Head of caudate nucleus (tissue), 42 donors: Measurements from ENCODE around the gene CDC14B.
"Not testable (repeated sequence)": the region's sequence is repeated elsewhere in the genome, so short reads cannot be mapped to it uniquely, and the experiment has no call there.

Experiments
- DNase-seq, 42 donors: peaks; one replicate each; pipeline versions ENCODE4 v3.0.0 to v3.0.0-alpha.2; 2020 to 2021; ENCODE audit warnings: mixed read lengths in 7 of 42
- intact Hi-C: fragments of 100-400 bp; cut with DNase I; formaldehyde crosslinking; loops from one replicate; pipeline ENCODE4 v1.15.0; 2022

Gene CDC14B

DNA sequence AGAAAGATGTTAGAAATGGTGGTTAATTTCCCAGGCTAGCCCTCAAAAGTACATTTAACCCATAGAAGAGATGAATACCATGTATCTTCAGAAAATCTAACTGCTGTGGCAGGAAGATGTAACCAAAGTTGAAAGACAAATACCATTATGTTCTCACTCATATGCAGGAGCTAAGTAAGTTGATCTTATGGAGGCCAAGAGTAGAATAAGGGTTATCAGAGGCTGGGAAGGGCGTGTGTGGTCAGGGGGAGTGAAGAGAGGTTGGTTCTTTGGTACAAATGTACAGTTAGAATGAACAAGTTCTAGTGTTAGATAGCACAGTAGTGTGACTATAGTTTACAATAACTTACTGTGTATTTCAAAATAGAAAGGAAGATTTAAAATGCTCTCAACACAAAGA, 61.7 kb downstream of the CDC14B start:
- DNase-seq: no peak
- intact Hi-C loops: no loop called here

DNA sequence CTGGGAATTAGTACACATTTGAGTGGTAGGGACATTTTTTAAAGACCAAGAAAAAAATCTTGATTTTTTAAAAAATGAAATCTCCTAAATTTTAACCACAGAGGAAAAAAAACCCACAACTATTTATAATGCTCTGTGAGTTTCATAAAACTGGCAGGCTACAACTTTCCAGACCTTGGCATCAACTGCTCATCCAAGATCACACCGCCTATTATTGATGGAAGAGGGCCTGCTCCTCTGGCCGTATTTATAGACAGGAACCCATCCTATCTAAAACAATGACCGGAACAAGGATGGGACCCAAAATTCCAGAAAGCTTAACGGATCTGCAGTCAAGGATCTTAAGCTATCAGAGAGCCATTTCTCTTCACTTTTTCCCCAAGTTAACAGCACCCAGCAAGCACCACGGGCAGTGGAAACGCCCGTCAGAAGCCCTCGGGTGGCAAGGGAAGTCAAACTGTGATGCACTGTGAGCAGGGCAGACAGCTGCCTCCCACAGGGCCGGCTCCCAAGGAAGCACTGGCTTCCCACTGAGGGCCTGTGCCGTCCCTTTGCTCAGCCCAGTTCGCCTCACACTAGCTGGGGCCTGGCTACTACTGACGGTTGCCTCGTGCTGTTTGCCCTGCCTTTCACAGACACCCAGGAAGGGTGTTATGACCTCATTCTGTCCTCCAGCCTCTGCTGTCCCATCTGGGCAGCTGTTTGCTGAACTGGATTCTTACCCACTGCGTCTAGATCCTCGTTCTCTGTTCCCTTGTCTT, 62.8 kb downstream of the CDC14B start:
- peak; percentile 28 to 85 (median 60) for DNase-seq
- intact Hi-C loops: no loop called here

DNA sequence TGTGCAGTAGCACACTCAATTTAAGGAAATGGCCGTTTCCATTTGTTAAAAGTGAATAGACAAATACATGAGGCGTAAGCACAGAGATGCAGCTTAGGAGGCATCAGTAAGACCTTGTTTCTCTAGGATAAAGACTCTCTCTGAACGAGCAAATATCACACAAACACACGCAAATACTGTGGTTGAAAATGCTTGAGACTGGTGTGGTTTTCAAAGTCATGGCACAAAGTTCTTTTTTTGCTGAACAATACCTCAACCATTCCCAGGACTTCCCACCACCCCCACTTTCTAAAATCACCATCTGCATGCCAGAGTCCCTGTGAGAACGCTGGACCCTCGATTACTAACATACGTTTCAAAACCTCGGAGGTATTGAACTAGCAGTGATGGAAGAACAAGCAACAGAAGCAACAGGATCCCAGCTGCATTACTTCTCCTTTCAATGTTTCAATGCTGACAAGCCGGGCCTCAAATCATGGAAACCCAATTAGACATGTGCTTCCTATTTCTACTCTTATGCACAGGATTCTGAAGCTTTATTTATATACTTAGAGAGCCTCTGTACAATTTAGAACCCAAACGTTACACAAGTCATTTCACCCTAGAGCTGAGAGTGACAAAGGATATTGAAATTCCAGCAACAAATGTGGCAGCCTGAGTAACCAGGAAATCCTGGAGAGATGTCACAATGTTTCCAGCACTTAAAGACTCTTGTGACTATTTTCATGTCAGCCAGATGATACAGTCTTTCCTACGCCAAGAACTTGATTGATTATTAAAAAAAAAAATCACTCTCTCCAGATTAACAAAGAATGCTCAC, 63.9 kb downstream of the CDC14B start:
- intact Hi-C loops: no loop called here
- peak in 1 of 42 donors; percentile 12 for DNase-seq

DNA sequence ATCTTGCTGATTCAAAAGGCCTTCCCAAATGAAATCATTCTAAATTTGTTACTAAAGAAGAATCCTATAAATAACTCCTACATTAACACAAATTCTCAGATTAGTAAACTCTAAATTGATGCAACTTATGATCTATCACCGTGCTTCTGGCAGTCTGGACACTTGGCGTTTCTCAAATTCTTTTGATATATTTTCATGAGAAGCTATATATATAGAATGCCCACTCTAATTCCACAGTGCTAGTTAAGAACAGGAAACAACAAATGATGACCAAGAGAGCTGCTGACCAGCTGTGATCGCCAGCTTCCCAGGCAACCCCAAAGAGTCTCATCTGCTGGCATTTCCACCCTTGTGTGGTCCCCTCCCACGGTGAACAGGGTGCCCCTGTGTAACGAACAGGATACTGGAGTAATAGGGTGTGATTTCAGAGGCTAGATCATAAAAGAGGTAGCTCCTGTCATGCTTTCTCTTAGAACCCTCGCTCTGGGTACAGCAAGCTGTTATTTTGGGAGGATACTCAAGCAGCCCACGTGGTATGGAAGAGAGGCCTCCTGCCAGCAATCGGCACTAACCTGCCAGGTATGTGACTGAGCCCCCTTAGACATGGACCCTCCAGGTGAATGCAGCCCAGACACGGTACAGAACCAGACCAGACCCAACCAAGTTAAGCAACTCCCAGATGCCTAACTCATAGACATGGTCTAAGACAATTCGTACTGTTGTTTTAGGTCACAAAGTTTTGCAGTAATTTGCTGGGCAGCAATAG, 64.7 kb downstream of the CDC14B start:
- no peak for DNase-seq
- intact Hi-C loops: no loop called here

DNA sequence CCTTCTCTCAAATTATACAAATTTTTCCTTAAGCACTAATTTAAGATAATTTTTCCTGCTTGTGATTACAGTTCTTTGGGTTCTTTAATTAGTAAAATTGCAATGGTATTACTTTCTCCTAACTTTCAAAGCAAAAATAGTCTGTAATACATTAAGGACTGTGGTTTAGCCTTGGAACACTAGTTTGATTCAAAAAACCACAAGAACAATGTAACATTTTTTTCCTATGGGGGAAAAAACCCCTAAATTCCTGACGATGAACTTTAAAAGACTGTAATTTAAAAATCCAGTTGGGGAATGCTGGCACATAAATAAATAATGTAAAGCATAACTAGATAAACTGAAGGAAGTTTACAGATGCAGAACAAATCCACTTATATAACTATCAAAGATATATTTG, 65.3 kb downstream of the CDC14B start:
- intact Hi-C loops: no loop called here
- DNase-seq: no peak

DNA sequence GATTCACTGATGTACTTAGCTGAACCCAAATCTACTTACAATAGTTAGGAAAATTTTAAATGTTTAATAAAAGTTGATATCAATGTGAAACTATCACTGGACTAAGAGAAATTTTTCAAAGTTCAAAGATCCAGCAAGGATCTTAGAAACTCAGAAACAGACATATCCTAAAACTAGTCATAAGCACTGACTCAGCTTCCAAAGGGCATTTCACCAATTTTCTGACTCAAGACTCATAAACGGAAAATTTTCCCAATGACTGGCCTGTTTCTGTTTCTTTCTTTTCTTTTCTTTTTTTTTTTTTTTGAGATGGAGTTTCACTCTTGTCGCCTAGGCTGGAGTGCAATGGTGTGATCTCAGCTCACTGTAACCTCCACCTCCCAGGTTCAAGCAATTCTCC, 66.6 kb downstream of the CDC14B start:
- intact Hi-C loops: no loop called here
- no peak for DNase-seq

DNA sequence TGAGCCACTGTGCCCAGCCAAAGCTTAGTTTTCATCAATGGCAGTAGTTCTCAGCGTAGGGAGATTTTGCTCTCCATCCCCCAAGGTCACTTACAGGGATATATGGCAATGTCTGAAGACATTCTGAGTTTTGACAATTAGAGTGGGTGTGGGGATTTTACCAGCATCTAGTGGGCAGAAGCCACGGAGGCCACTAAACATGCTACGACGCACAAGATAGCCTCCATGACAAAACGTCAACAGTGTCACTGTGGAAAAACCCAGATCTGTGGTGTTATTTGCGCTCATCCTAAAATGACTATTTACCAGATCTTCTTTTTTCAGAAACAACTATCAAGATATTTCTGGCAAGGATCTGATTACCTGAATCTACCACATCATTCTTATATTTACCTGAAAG, 68.2 kb downstream of the CDC14B start:
- intact Hi-C loops: no loop called here
- DNase-seq: no peak

DNA sequence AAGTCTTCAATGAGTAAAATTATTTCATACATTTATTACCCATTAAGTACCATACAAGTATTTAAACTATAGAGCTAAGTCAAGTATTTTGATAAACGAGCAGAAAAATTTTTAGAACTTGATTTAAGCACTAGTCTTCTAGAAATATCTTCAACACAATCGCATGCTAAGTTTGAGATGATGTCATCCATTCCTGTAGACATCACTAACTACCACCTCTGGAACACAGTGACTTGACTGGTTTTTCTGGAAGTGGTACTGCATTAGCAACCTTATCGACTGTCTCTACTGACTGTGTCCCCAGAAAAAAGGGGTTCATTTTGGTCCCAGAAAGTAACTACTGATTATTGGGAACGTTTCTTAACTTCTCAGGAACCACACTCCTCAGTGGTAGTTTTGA, 69.0 kb downstream of the CDC14B start:
- intact Hi-C loops: no loop called here

DNA sequence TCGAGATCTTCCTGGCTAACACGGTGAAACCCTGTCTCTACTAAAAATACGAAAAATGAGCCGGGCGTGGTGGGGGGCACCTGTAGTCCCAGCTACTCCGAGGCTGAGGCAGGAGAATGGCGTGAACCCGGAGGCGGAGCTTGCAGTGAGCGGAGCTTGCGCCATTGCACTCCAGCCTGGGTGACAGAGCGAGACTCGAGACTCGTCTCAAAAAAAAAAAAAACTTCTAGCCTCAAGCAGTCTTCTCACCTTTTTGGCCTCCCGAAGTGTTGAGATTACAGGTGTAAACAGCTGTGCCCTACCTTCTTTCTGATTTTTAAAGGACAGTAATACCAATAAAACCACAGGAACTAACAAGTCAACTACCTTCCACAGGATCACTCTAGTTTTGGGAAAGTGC, 76.5 kb downstream of the CDC14B start:
- intact Hi-C loops, DNase-seq: not testable (repeated sequence)

More for the DNA sequence above, 69.0 kb downstream of the CDC14B start:
- DNase-seq: no peak

DNA sequence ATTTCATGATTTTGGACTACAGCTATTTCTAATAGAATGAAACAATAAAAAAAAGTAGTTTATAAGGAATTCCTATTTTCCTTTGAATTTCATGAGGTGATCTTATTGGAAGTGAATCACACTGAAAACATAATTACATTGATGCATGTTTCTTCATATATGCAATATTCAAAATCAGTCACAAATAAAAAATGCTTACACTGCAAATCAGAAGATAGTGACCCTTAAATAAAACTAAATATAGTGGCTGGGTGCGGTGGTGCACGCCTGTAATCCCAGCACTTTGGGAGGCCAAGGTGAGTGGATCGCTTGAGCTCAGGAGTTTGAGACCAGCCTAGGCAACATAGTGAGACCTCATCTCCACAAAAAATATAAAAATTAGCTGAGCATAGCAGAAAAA, 79.5 kb downstream of the CDC14B start:
- DNase-seq: no peak
- intact Hi-C loops: no loop called here

DNA sequence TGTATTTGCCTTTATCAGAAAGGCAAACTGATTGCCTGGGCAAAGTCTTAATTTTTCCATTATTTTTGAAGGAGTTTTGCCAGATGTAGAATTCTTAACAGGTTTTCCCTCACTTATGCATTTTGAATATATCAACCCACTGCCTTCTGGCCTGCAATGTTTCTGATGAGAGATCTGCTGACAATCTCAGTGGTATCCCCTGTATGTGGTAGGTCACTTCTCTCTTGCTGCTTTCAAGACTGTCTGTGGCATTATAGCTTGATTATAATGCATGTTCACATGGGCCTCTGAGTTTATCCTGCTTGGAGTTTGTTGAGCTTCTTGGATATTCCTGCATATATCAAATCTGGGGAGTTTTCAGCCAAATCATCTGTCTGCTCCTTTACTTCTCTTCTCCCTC, 87.5 kb downstream of the CDC14B start:
- intact Hi-C loops: no loop called here
- DNase-seq: no peak

DNA sequence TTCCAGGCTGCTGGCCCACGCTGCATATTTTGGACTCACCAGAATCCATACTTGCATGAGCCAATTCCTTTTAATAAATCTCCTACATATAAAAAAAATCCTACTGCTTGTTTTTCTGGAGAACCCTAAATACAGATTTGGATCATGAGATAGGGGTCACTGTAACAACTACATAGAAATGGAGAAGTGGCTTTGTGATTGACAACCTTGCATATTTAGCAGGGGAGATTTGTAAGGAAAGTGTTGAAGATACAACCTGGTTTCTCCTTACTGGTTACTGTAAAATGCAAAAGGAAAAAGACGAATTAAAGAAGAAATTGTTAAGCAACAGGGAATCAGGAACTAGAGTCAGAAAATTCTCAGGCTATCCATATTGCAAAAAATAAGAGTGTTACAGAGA, 94.9 kb downstream of the CDC14B start:
- intact Hi-C loops: no loop called here

DNA sequence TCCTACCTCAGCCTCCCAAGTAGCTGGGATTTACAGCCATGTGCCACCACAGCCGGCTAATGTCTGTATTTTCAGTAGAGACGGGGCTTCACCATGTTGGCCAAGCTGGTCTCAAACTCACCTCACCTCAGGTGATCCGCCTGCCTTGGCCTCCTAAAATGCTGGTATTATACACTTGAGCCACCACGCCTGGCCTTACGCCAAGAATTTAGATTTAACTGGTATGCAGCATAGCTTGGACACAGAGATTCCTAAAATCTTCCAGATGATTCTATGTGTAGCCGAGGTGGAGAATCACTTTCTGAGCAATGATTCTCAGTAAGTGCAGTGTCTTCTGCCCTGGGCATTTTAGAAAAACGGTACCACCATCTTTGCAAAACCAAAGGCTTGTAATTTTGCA, 95.6 kb downstream of the CDC14B start:
- no peak for DNase-seq
- intact Hi-C loops: no loop called here

More for the DNA sequence above, 94.9 kb downstream of the CDC14B start:
- DNase-seq: peak in 1 of 42 donors; percentile 25

DNA sequence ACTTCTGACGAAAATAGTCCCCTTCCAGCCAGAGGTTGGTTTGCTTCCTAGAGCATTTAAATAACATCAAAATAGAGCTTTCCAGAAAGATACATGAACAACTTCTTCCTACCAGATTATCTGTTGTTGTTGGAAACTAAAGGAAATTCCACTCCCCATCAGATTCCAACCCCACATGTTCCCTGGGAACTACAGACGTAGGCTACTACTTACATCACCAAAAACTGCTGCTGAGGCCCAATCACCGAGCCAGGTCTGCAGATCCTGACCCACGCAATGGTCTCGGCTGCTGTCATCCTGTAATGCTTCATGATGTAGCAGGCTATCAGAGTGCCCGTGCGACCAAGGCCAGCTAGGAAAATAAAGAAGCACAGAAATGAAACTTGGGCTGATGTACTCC, 96.3 kb downstream of the CDC14B start:
- intact Hi-C loops: no loop called here
- DNase-seq: no peak

DNA sequence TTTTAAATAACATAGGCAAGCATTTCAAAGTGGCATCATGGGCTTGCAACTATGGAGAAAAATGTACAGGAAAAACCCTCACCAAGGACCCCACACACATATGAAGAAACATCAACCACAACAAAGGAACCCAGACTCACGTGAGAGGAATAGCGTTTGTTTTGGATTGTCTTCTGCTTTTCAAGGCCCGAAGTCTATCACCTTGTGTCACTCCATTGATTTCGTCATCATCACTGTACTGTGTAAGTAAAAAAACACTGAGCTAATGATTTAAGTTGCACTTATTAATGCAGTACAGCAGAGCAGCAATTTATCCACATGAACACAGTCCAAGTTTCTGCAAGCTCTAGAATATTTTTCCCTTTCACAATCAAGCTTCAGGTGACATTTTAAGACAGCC, 97.3 kb downstream of the CDC14B start:
- intact Hi-C loops: no loop called here

DNA sequence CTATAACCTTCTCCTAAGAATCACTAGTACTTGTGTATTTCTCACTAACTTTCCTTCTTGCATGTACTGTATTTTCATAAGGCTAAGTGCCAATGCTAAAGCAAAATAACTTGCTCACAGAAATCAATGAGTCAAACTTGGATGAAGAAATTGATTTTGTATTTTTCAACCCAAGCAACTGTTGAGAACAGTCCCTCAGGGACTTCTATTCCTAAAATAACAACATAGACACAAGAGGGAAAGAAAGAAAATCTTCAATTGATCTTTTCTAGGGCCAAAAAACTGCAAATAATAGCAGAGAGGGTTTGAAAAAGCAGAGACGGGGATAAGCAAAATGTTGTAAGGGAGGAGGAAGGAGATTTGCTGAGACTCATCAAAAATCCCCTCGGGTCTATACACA, 99.9 kb downstream of the CDC14B start:
- intact Hi-C loops: no loop called here
- DNase-seq: no peak

More for the DNA sequence above, 97.3 kb downstream of the CDC14B start:
- DNase-seq: no peak

DNA sequence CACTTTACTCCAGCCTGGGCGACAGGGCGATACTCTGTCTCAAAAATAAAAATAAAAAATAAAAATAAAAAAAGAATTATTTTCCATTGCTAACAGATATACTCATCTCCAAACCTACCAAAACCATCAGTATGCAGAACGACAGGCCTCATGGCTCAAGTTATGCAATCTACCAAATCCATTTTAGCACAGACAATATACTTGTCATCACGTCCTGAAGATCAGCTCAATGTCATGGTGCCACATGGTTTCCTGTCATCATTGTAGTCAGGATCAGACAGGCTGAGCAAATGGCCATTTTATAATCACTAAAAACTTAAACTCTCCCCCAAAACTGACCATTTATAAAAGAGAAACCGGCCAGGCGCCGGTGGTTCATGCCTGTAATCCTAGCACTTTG, 100.5 kb downstream of the CDC14B start:
- no peak for DNase-seq
- intact Hi-C loops: no loop called here

DNA sequence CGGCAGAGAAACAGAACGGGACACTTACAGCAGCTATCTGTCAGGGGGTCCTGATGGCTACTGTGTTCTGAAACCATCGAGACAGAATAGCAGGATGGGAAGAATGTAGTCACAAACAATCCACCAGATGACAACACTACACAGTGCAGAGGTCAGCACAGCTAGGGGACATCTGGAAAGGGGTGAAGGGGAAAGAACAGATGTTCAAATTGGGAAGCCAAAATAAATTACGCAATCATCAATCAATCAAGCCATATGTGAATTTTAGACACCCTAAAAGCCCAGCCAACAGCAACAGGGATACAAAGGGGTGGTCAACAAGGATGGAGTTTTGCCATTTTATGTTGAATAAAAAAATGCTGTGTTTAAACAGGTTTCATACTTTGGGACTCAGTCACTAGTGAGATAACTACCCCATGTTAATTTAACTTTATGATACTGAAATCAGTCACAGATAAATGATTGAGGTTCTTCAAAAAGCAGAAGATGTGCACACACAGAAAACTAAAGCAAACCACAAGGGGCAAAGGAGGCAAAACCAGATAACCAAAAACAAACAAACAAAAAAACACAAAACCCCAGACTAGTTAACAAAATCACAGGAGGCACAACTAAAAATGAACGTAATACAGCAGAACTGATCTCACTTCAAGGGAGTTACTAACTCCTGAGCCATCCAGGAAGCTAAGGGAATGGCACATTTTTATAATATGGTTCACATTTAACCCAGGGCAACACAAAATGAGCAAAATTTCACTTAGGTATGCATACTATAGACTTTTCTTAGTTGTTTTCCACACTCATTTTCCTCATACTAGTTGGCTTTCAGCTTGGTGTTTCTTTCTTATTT, 103.8 kb downstream of the CDC14B start:
- intact Hi-C loops: no loop called here
- no peak for DNase-seq

DNA sequence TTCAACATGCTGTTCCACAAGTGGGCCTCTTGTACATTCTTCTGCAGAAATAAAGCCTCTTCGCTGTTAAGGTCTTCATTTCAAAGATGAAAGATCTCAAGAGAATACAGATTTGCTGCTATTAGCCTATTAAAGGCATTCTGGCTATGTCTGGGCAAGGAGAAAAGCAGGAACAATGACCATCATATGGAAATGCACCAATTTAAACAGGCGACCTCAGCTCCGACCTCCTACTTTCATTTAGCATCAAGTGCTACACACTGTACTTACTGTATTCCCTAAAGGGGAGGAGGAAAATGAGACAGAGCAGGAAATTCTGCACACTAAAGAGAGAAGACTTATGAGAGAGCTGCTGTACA, 104.9 kb downstream of the CDC14B start:
- intact Hi-C loops: no loop called here

More for the DNA sequence above, 104.9 kb downstream of the CDC14B start:
- no peak for DNase-seq
